Measurements from ENCODE around the gene MRPL10.

The MRPL10 gene

GRCh38 chr17:47813077-47813476 lies 18.3 kb downstream of the MRPL10 start:
- H3K27ac ChIP-seq (ENCODE audit: extremely low read depth, low read depth, low read length), result no peak overlapping the region
- TF ChIP-seq ZNF211 (tag by site-specific recombination; IDR thresholded peaks at IDR 0.05; ENCODE audit: low read depth), result no peak
- no peak for TF ChIP-seq KLF10 (tag by site-specific recombination; IDR thresholded peaks at IDR 0.05)
- TF ChIP-seq HOXC10 (CRISPR knock-in tag; IDR thresholded peaks at IDR 0.05), result no peak
- no peak for TF ChIP-seq MYNN (tag by site-specific recombination; IDR thresholded peaks at IDR 0.05; ENCODE audit: borderline replicate concordance)
- no peak for TF ChIP-seq GFI1B (tag by site-specific recombination; IDR thresholded peaks at IDR 0.05)
- TF ChIP-seq ZNF280D (tag by site-specific recombination; IDR thresholded peaks at IDR 0.05), result no peak
- no peak for TF ChIP-seq ZFP41 (tag by site-specific recombination; IDR thresholded peaks at IDR 0.05; ENCODE audit: borderline replicate concordance)
- no peak for TF ChIP-seq YY2 (tag by site-specific recombination; IDR thresholded peaks at IDR 0.05)
- ChIA-PET CTCF (interaction anchor here (1.4 kb wide), 1 partner anchor 11 kb away, joined by 3 read pairs; no protein-coding TSS in a partner anchor), POLR2A (no interaction called here)
- H3K9me3 ChIP-seq (ENCODE audit: control insufficient read depth, insufficient read depth, low read depth, low read length), result no peaks in the 10 kb centered on the region
- H3K4me3 ChIP-seq (ENCODE audit: low read depth, low read length), result no peak overlapping the region
- H3K4me1 ChIP-seq (ENCODE audit: control insufficient read depth, insufficient read depth, low read length), result no peaks in the 10 kb centered on the region
- peaks cover 0 to 71% of the 10 kb centered on the region in 2 experiments; a peak in 2 of 3 replicates for H3K36me3 ChIP-seq (ENCODE audit: control insufficient read depth in 2 of 2, insufficient read depth in 1 of 2, low read length in 2 of 2)

GRCh38 chr17:47812146-47812920 lies 19.0 kb downstream of the MRPL10 start:
- Histone ChIP-seq H3K36me3 (ENCODE audit: control insufficient read depth in 2 of 2, insufficient read depth in 1 of 2, low read length in 2 of 2) (peaks cover 0 to 71% of the 10 kb centered on the region in 2 experiments; a peak in 2 of 3 replicates), H3K27ac (ENCODE audit: extremely low read depth, low read depth, low read length) (no peak overlapping the region), H3K4me1 (ENCODE audit: control insufficient read depth, insufficient read depth, low read length) (no peaks in the 10 kb centered on the region), H3K9me3 (ENCODE audit: control insufficient read depth, insufficient read depth, low read depth, low read length) (no peaks in the 10 kb centered on the region), H3K4me3 (ENCODE audit: low read depth, low read length) (no peak overlapping the region)
- TF ChIP-seq ZNF514 (tag by site-specific recombination; IDR thresholded peaks at IDR 0.05), result no peak
- no peak for TF ChIP-seq ZNF596 (tag by site-specific recombination; IDR thresholded peaks at IDR 0.05)
- no peak for TF ChIP-seq WT1 (tag by site-specific recombination; IDR thresholded peaks at IDR 0.05)
- TF ChIP-seq ZNF239 (tag by site-specific recombination; IDR thresholded peaks at IDR 0.05), result no peak
- CTCF ChIA-PET, result interaction anchor here (1.4 kb wide), 1 partner anchor 10 kb away, joined by 3 read pairs; no protein-coding TSS in a partner anchor
- POLR2A ChIA-PET, result interaction anchor here (0.6 to 3.3 kb wide), 2 partner anchors 19 to 112 kb away, joined by 3 to 15 read pairs; partner anchors contain the start of genes LRRC46 and MRPL10

GRCh38 chr17:47811709-47812108 lies 19.6 kb downstream of the MRPL10 start:
- TF ChIP-seq ZSCAN5A (tag by site-specific recombination; IDR thresholded peaks at IDR 0.05) (no peak), ZNF133 (tag by site-specific recombination; IDR thresholded peaks at IDR 0.05) (no peak), ZNF792 (tag by site-specific recombination; IDR thresholded peaks at IDR 0.05) (no peak), ZSCAN23 (tag by site-specific recombination; IDR thresholded peaks at IDR 0.05) (no peak), ZNF580 (tag by site-specific recombination; IDR thresholded peaks at IDR 0.05) (no peak), SETDB1 (IDR thresholded peaks at IDR 0.05; ENCODE audit: insufficient read length, low read length) (no peak), ZNF837 (tag by site-specific recombination; IDR thresholded peaks at IDR 0.05) (no peak), ZNF549 (tag by site-specific recombination; IDR thresholded peaks at IDR 0.05) (no peak), ZNF19 (tag by site-specific recombination; IDR thresholded peaks at IDR 0.05; ENCODE audit: low read depth) (no peak), RBAK (tag by site-specific recombination; IDR thresholded peaks at IDR 0.05) (no peak)
- ChIA-PET POLR2A (interaction anchor here (3.3 kb wide), 1 partner anchor 20 kb away, joined by 15 read pairs; the partner anchor contains the start of genes LRRC46 and MRPL10), CTCF (no interaction called here)
- Histone ChIP-seq H3K4me3 (ENCODE audit: low read depth, low read length) (no peak overlapping the region), H3K9me3 (ENCODE audit: control insufficient read depth, insufficient read depth, low read depth, low read length) (no peaks in the 10 kb centered on the region), H3K36me3 (ENCODE audit: control insufficient read depth in 2 of 2, insufficient read depth in 1 of 2, low read length in 2 of 2) (peaks cover 0 to 73% of the 10 kb centered on the region in 2 experiments; a peak in 1 of 3 replicates), H3K4me1 (ENCODE audit: control insufficient read depth, insufficient read depth, low read length) (no peaks in the 10 kb centered on the region), H3K27ac (ENCODE audit: extremely low read depth, low read depth, low read length) (no peak overlapping the region)

Measured in HEK293 (cell line).